Measurements from ENCODE around the gene GYS2. TPM values are rescaled to one million over a fixed set of nuclear protein-coding genes. Genes with fewer than 3 reads are reported as not detected.
A peak's percentile ranks its signal among the peaks of the same experiment; 100 is the strongest.

GYS2 gene
- total and polyA plus RNA-seq, 4 donors = 0.03 to 0.10 TPM; not detected in 2

GRCh38 chr12:21528953-21529352 is 75.7 kb downstream of the GYS2 start:
- H3K27ac ChIP-seq (ENCODE audit: low read depth in 1 of 2, low read length in 1 of 2) = peak overlapping the region in 1 of 2 donors; percentile 79
- no peak for ATAC-seq (ENCODE audit: insufficient read depth, low FRiP score)

GRCh38 chr12:21527451-21528180 is 77.0 kb downstream of the GYS2 start:
- no peak overlapping the region for H3K9ac ChIP-seq (ENCODE audit: insufficient read depth in 1 of 2, low read length in 2 of 2)
- WGBS, 2 donors = 1% methylated on average over 51 to 57 of the region's 57 CpGs
- no peaks in the 10 kb centered on the region for H3K36me3 ChIP-seq (ENCODE audit: control insufficient read depth in 4 of 4, insufficient read depth in 4 of 4, low read length in 4 of 4)
- no peak for TF ChIP-seq CTCF (IDR thresholded peaks at IDR 0.05; ENCODE audit: control extremely low read depth, extremely low read depth)
- no peaks in the 10 kb centered on the region for H3K9me3 ChIP-seq (ENCODE audit: control insufficient read depth in 4 of 4, insufficient read depth in 3 of 4, low read length in 3 of 4)
- peak overlapping the region in 1 of 2 donors; percentile 77 for H3K27ac ChIP-seq (ENCODE audit: low read depth in 1 of 2, low read length in 1 of 2)
- ATAC-seq (ENCODE audit: insufficient read depth, low FRiP score) = peak; percentile 81
- peak overlapping the region; percentile 36 for H3K4me3 ChIP-seq
- peaks cover 0 to 9% (median 7%) of the 10 kb centered on the region in 3 donors for H3K27me3 ChIP-seq (ENCODE audit: control insufficient read depth in 3 of 3, insufficient read depth in 3 of 3, low read length in 2 of 3)
- DNase-seq = peak; percentile 62 to 65 (median 63)
- peaks cover 5 to 26% (median 7%) of the 10 kb centered on the region in 5 donors for H3K4me1 ChIP-seq (ENCODE audit: control insufficient read depth in 5 of 5, insufficient read depth in 5 of 5, low read length in 5 of 5)

More at GRCh38 chr12:21528953-21529352, 75.7 kb downstream of the GYS2 start:
- TF ChIP-seq CTCF (IDR thresholded peaks at IDR 0.05; ENCODE audit: control extremely low read depth, extremely low read depth) = no peak
- Histone ChIP-seq H3K4me3 (no peak overlapping the region), H3K9ac (ENCODE audit: insufficient read depth in 1 of 2, low read length in 2 of 2) (no peak overlapping the region), H3K27me3 (ENCODE audit: control insufficient read depth in 3 of 3, insufficient read depth in 3 of 3, low read length in 2 of 3) (peaks cover 0 to 9% (median 7%) of the 10 kb centered on the region in 3 donors), H3K9me3 (ENCODE audit: control insufficient read depth in 4 of 4, insufficient read depth in 3 of 4, low read length in 3 of 4) (no peaks in the 10 kb centered on the region), H3K4me1 (ENCODE audit: control insufficient read depth in 5 of 5, insufficient read depth in 5 of 5, low read length in 5 of 5) (peaks cover 5 to 26% (median 7%) of the 10 kb centered on the region in 5 donors), H3K36me3 (ENCODE audit: control insufficient read depth in 4 of 4, insufficient read depth in 4 of 4, low read length in 4 of 4) (no peaks in the 10 kb centered on the region)
- peak; percentile 60 to 87 (median 74) for DNase-seq
- 57 to 70% methylated on average over 5 of the region's 5 CpGs for WGBS, 2 donors

GRCh38 chr12:21526721-21527345 is 77.8 kb downstream of the GYS2 start:
- Histone ChIP-seq H3K4me3 (no peak overlapping the region), H3K27ac (ENCODE audit: low read depth in 1 of 2, low read length in 1 of 2) (peak overlapping the region in 1 of 2 donors; percentile 77), H3K9ac (ENCODE audit: insufficient read depth in 1 of 2, low read length in 2 of 2) (no peak overlapping the region), H3K27me3 (ENCODE audit: control insufficient read depth in 3 of 3, insufficient read depth in 3 of 3, low read length in 2 of 3) (peaks cover 0 to 9% (median 7%) of the 10 kb centered on the region in 3 donors), H3K4me1 (ENCODE audit: control insufficient read depth in 5 of 5, insufficient read depth in 5 of 5, low read length in 5 of 5) (peaks cover 5 to 26% (median 7%) of the 10 kb centered on the region in 5 donors), H3K9me3 (ENCODE audit: control insufficient read depth in 4 of 4, insufficient read depth in 3 of 4, low read length in 3 of 4) (no peaks in the 10 kb centered on the region), H3K36me3 (ENCODE audit: control insufficient read depth in 4 of 4, insufficient read depth in 4 of 4, low read length in 4 of 4) (no peaks in the 10 kb centered on the region)
- DNase-seq (peak in 2 of 3 donors; percentile 14 to 20), ATAC-seq (ENCODE audit: insufficient read depth, low FRiP score) (no peak)
- TF ChIP-seq CTCF (IDR thresholded peaks at IDR 0.05; ENCODE audit: control extremely low read depth, extremely low read depth) = no peak
- 39 to 54% methylated on average over 12 of the region's 12 CpGs for WGBS, 2 donors
